Hepatocyte (in vitro differentiated cells): Measurements from ENCODE around the gene SLCO2A1. TPM values are rescaled to one million over a fixed set of nuclear protein-coding genes. Genes with fewer than 3 reads are reported as not detected.

ENCODE experiments used
- DNase-seq: peaks from one replicate; pipeline ENCODE4 v3.0.0-alpha.2; 2016; ENCODE audit warnings: low spot score
- H2AFZ ChIP-seq: fragments of 200-600 bp; sonication (generic); 2 replicates; pipeline ENCODE4 v1.6.0; 2016; ENCODE audit warnings: antibody characterized with exemption, mild to moderate bottlenecking
- H3K27ac ChIP-seq: fragments of 200-600 bp; sonication (generic); 2 replicates; pipeline ENCODE4 v1.5.1; 2016; ENCODE audit warnings: mild to moderate bottlenecking
- H3K27me3 ChIP-seq: fragments of 200-600 bp; sonication (generic); 2 replicates; pipeline ENCODE4 v1.6.1; 2016
- H3K36me3 ChIP-seq: fragments of 200-600 bp; sonication (generic); replicated peaks from 2 replicates; pipeline ENCODE4 v1.5.1; 2016; ENCODE audit warnings: low read depth; ENCODE audit not compliant: insufficient read depth
- H3K4me1 ChIP-seq: fragments of 200-600 bp; sonication (generic); 2 replicates; pipeline ENCODE4 v1.5.1; 2016; ENCODE audit warnings: mild to moderate bottlenecking, moderate library complexity; ENCODE audit not compliant: insufficient read depth
- H3K4me2 ChIP-seq: fragments of 200-600 bp; sonication (generic); 2 replicates; pipeline ENCODE4 v1.6.0; 2016
- H3K4me3 ChIP-seq: fragments of 200-600 bp; sonication (generic); 2 replicates; pipeline ENCODE4 v1.5.1; 2016; ENCODE audit warnings: mild to moderate bottlenecking
- H3K79me2 ChIP-seq: fragments of 200-600 bp; sonication (generic); 2 replicates; pipeline ENCODE4 v1.6.0; 2017; ENCODE audit warnings: mild to moderate bottlenecking
- H3K9me2 ChIP-seq: fragments of 200-600 bp; sonication (generic); replicated peaks from 2 replicates; pipeline ENCODE4 v1.6.0; 2017; ENCODE audit warnings: mild to moderate bottlenecking; ENCODE audit not compliant: insufficient read depth
- H3K9me3 ChIP-seq: fragments of 200-600 bp; sonication (generic); 2 replicates; pipeline ENCODE4 v1.5.1; 2016; ENCODE audit warnings: low read depth, mild to moderate bottlenecking
- H4K20me1 ChIP-seq: fragments of 200-600 bp; sonication (generic); 2 replicates; pipeline ENCODE4 v1.6.0; 2016; ENCODE audit warnings: mild to moderate bottlenecking; ENCODE audit not compliant: insufficient read depth, poor library complexity, severe bottlenecking
- EZH2 ChIP-seq: fragments of 200-600 bp; sonication (generic); IDR thresholded peaks from 2 replicates; pipeline ENCODE4 v1.6.1; 2016; ENCODE audit warnings: antibody characterized with exemption, mild to moderate bottlenecking, borderline replicate concordance
- EZH2phosphoT487 ChIP-seq: fragments of 200-600 bp; sonication (generic); IDR thresholded peaks from one replicate; pipeline ENCODE4 v1.6.1; 2018; ENCODE audit warnings: antibody characterized with exemption, mild to moderate bottlenecking, low read depth, moderate library complexity; ENCODE audit not compliant: unreplicated experiment, severe bottlenecking
- WGBS: methylation state at CpG from one replicate; pipeline ENCODE4 v1.1.6; 2016; ENCODE audit warnings: low lambda C conversion rate; ENCODE audit errors: missing lambda C conversion rate; 5-methylcytosine and 5-hydroxymethylcytosine counted together
- polyA plus RNA-seq: library from polyadenylated mRNA; unstranded; fragments of >200 nt; fragmentation: Nextera tagmentation; extraction: Ambion mirVana; gene quantifications from 2 replicates; pipeline ENCODE4 v1.2.1, GENCODE V29; 2016
- total RNA-seq: library from RNA; depleted of rRNA; stranded (reverse); fragments of >200 nt; gene quantifications from 2 replicates; pipeline ENCODE4 v1.2.3, GENCODE V29; 2014
- TF ChIP-seq, protein P1 (sequence below): fragments of 200-600 bp; sonication (generic); IDR thresholded peaks from 2 replicates; pipeline ENCODE4 v1.5.1; 2016; ENCODE audit warnings: antibody characterized with exemption, mild to moderate bottlenecking; ENCODE audit not compliant: poor library complexity

Gene SLCO2A1
- total and polyA plus RNA-seq, 2 experiments from 2014 or later: 2.3 to 8.4 TPM

DNA sequence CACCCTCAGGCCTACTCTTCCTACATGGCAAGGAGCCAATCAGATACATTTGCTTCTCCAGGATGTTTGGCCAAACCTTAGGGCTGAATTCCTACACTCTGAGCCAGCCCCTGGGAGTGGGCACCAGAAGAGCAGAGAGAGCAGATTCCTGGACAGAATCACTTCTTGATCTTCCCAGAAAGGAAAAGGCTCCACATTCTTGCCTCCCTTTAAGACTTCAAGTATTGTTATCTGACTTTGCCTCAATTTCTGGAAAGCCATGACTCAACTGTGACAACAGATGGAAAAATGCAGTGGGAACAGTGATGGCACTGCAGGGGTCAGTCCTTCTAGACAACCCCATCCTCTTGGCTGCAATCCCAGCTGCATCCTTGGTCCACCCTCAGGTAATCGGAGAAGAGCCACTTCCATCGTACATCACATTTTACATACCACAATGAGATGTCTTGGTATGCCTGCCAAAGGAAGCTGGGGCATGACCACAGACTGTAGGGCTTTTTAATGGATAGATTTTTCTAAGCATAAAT, 21.0 kb downstream of the SLCO2A1 start:
- WGBS: 60% methylated on average over 2 of the region's 2 CpGs
- Histone ChIP-seq H2AFZ (no peak overlapping the region), H3K27me3 (no peaks in the 10 kb centered on the region), H3K9me2 (no peaks in the 10 kb centered on the region), H3K79me2 (no peaks in the 10 kb centered on the region), H3K27ac (no peak overlapping the region), H3K4me1 (no peaks in the 10 kb centered on the region), H3K9me3 (no peaks in the 10 kb centered on the region), H3K36me3 (no peaks in the 10 kb centered on the region), H3K4me3 (no peak overlapping the region), H4K20me1 (no peaks in the 10 kb centered on the region), H3K4me2 (no peak overlapping the region)
- TF ChIP-seq EZH2 (no peak), EZH2phosphoT487 (no peak)
- TF ChIP-seq, protein P1, sequence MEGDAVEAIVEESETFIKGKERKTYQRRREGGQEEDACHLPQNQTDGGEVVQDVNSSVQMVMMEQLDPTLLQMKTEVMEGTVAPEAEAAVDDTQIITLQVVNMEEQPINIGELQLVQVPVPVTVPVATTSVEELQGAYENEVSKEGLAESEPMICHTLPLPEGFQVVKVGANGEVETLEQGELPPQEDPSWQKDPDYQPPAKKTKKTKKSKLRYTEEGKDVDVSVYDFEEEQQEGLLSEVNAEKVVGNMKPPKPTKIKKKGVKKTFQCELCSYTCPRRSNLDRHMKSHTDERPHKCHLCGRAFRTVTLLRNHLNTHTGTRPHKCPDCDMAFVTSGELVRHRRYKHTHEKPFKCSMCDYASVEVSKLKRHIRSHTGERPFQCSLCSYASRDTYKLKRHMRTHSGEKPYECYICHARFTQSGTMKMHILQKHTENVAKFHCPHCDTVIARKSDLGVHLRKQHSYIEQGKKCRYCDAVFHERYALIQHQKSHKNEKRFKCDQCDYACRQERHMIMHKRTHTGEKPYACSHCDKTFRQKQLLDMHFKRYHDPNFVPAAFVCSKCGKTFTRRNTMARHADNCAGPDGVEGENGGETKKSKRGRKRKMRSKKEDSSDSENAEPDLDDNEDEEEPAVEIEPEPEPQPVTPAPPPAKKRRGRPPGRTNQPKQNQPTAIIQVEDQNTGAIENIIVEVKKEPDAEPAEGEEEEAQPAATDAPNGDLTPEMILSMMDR: no peak
- DNase-seq: no peak

DNA sequence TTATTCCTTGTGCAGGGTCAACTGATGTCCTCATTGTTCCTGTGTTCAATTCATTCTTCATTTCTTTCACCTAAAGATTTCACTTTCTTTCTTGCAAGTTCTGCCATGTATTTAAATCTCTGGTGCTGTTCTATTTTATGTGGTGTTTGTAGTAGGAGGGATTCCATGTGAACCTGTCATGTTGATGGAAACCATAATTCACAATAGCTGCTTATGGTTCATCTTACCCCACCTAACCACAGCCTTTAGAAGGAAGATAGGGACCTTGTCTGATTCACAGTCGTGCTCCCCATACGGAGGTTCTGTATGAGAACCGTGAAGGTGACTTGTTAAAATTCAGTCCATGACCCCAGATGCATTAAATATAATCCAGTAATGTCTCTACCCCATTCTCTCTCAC, 21.9 kb downstream of the SLCO2A1 start:
- no peaks in the 10 kb centered on the region for H3K9me3 ChIP-seq

GRCh38 chr3:134004841-134005240, 24.9 kb downstream of the SLCO2A1 start:
- DNase-seq: no peak
- Histone ChIP-seq H3K9me2 (no peaks in the 10 kb centered on the region), H3K4me3 (no peak overlapping the region), H4K20me1 (no peaks in the 10 kb centered on the region), H2AFZ (no peak overlapping the region), H3K36me3 (no peaks in the 10 kb centered on the region), H3K79me2 (no peaks in the 10 kb centered on the region), H3K9me3 (no peaks in the 10 kb centered on the region), H3K4me2 (no peak overlapping the region), H3K4me1 (no peaks in the 10 kb centered on the region), H3K27ac (no peak overlapping the region), H3K27me3 (no peaks in the 10 kb centered on the region)
- TF ChIP-seq EZH2phosphoT487: no peak
- TF ChIP-seq, protein P1: no peak
- no peak for TF ChIP-seq EZH2
- 88% methylated on average over 4 of the region's 4 CpGs for WGBS

More for the DNA sequence above, 21.9 kb downstream of the SLCO2A1 start:
- Histone ChIP-seq H3K79me2 (no peaks in the 10 kb centered on the region), H3K4me3 (no peak overlapping the region), H3K4me2 (no peak overlapping the region), H3K4me1 (no peaks in the 10 kb centered on the region), H2AFZ (no peak overlapping the region), H3K27ac (no peak overlapping the region), H3K36me3 (no peaks in the 10 kb centered on the region), H3K9me2 (no peaks in the 10 kb centered on the region), H3K27me3 (no peaks in the 10 kb centered on the region), H4K20me1 (no peaks in the 10 kb centered on the region)
- 81% methylated on average over 3 of the region's 3 CpGs for WGBS
- no peak for DNase-seq
- TF ChIP-seq, protein P1: no peak
- TF ChIP-seq EZH2phosphoT487 (no peak), EZH2 (no peak)

- Histone ChIP-seq H4K20me1 (no peaks in the 10 kb centered on the region), H3K4me1 (no peaks in the 10 kb centered on the region), H3K4me2 (no peak overlapping the region), H3K79me2 (no peaks in the 10 kb centered on the region), H3K36me3 (no peaks in the 10 kb centered on the region), H3K27ac (no peak overlapping the region), H2AFZ (no peak overlapping the region), H3K9me2 (no peaks in the 10 kb centered on the region), H3K27me3 (no peaks in the 10 kb centered on the region), H3K9me3 (no peaks in the 10 kb centered on the region), H3K4me3 (no peak overlapping the region)
- TF ChIP-seq EZH2 (no peak), EZH2phosphoT487 (no peak)
- TF ChIP-seq, protein P1: no peak
- WGBS: 91% methylated on average over 5 of the region's 5 CpGs
- no peak for DNase-seq
These were observed 26.7 kb downstream of the SLCO2A1 start for GRCh38 chr3:134003066-134003465.
